ENCODE measurements around the gene GNAZ.

GNAZ gene

GRCh38 chr22:23107487-23108248, 37.3 kb downstream of the GNAZ start:
- DNase-seq (ENCODE audit: low read depth), result no peak

- no peak for DNase-seq (ENCODE audit: low read depth)
Measured at GRCh38 chr22:23108249-23109078, 38.1 kb downstream of the GNAZ start.

GRCh38 chr22:23109079-23109347, 38.7 kb downstream of the GNAZ start:
- DNase-seq (ENCODE audit: low read depth), result no peak

GRCh38 chr22:23109441-23109978, 39.2 kb downstream of the GNAZ start:
- no peak for DNase-seq (ENCODE audit: low read depth)

- no peak for DNase-seq (ENCODE audit: low read depth)
Measured at GRCh38 chr22:23110190-23110921, 40.0 kb downstream of the GNAZ start.

- no peak for DNase-seq (ENCODE audit: low read depth)
Measured at GRCh38 chr22:23110922-23111527, 40.7 kb downstream of the GNAZ start.

GRCh38 chr22:23112472-23113012, 42.2 kb downstream of the GNAZ start:
- DNase-seq (ENCODE audit: low read depth), result no peak

GRCh38 chr22:23113067-23113846, 42.9 kb downstream of the GNAZ start:
- DNase-seq (ENCODE audit: low read depth), result peak; percentile 17

- DNase-seq (ENCODE audit: low read depth), result no peak
Measured at GRCh38 chr22:23113847-23114720, 43.8 kb downstream of the GNAZ start.

- no peak for DNase-seq (ENCODE audit: low read depth)
Measured at GRCh38 chr22:23114721-23115020, 44.4 kb downstream of the GNAZ start.

- DNase-seq (ENCODE audit: low read depth), result no peak
Measured at GRCh38 chr22:23115369-23115768, 45.0 kb downstream of the GNAZ start.

- no peak for DNase-seq (ENCODE audit: low read depth)
Measured at GRCh38 chr22:23115825-23116494, 45.6 kb downstream of the GNAZ start.

GRCh38 chr22:23116506-23117263, 46.4 kb downstream of the GNAZ start:
- DNase-seq (ENCODE audit: low read depth), result no peak

GRCh38 chr22:23117275-23117674, 47.0 kb downstream of the GNAZ start:
- no peak for DNase-seq (ENCODE audit: low read depth)

- DNase-seq (ENCODE audit: low read depth), result no peak
Measured at GRCh38 chr22:23117891-23118646, 47.8 kb downstream of the GNAZ start.

- DNase-seq (ENCODE audit: low read depth), result no peak
Measured at GRCh38 chr22:23118647-23119493, 48.6 kb downstream of the GNAZ start.
